ENCODE data around the gene FBXO24.

Gene FBXO24

GRCh38 chr7:100576384-100576993, 9.6 kb upstream of the FBXO24 start:
- no peak for TF ChIP-seq CTCF (conservative IDR thresholded peaks at IDR 0.05; ENCODE audit: low read depth, low read length)
- no peak for DNase-seq (ENCODE audit: low read depth)
- H3K4me3 ChIP-seq (ENCODE audit: low read depth, low read length), result no peak overlapping the region

- DNase-seq (ENCODE audit: low read depth), result no peak
- no peak overlapping the region for H3K4me3 ChIP-seq (ENCODE audit: low read depth, low read length)
- no peak for TF ChIP-seq CTCF (conservative IDR thresholded peaks at IDR 0.05; ENCODE audit: low read depth, low read length)
These were observed 9.0 kb upstream of the FBXO24 start for GRCh38 chr7:100577103-100577502.

- no peak overlapping the region for H3K4me3 ChIP-seq (ENCODE audit: low read depth, low read length)
- no peak for TF ChIP-seq CTCF (conservative IDR thresholded peaks at IDR 0.05; ENCODE audit: low read depth, low read length)
These were observed 8.6 kb upstream of the FBXO24 start for GRCh38 chr7:100577507-100577906.

GRCh38 chr7:100578246-100579183, 7.6 kb upstream of the FBXO24 start:
- no peak overlapping the region for H3K4me3 ChIP-seq (ENCODE audit: low read depth, low read length)
- no peak for TF ChIP-seq CTCF (conservative IDR thresholded peaks at IDR 0.05; ENCODE audit: low read depth, low read length)
- no peak for DNase-seq (ENCODE audit: low read depth)

More at GRCh38 chr7:100577507-100577906, 8.6 kb upstream of the FBXO24 start:
- DNase-seq (ENCODE audit: low read depth), result no peak

GRCh38 chr7:100580466-100581283, 5.5 kb upstream of the FBXO24 start:
- no peak for TF ChIP-seq CTCF (conservative IDR thresholded peaks at IDR 0.05; ENCODE audit: low read depth, low read length)
- no peak overlapping the region for H3K4me3 ChIP-seq (ENCODE audit: low read depth, low read length)
- DNase-seq (ENCODE audit: low read depth), result no peak

GRCh38 chr7:100582041-100582579, 4.0 kb upstream of the FBXO24 start:
- no peak for DNase-seq (ENCODE audit: low read depth)
- TF ChIP-seq CTCF (conservative IDR thresholded peaks at IDR 0.05; ENCODE audit: low read depth, low read length), result no peak
- H3K4me3 ChIP-seq (ENCODE audit: low read depth, low read length), result no peak overlapping the region

All from choroid plexus epithelial cell (primary cell).